Gastrocnemius medialis (tissue), 4 donors: ENCODE measurements around the gene MSLN.

Source experiments
- CTCF ChIP-seq, 5 experiments: fragments of 450-650 bp in 3 of 5; fragments of 200-600 bp in 2 of 5; sonication (generic) in 2 of 5; IDR thresholded peaks in 4 of 5; conservative IDR thresholded peaks in 1 of 5; 1 replicate in 4 of 5; 2 replicates in 1 of 5; pipeline ENCODE4 v1.5.1; 2016 to 2019; ENCODE audit warnings: antibody characterized with exemption in 5 of 5, mild to moderate bottlenecking in 3 of 5, moderate library complexity in 3 of 5
- POLR2A ChIP-seq, 2 donors: fragments of 450-650 bp; IDR thresholded peaks; one replicate each; pipeline ENCODE4 v1.6.1; 2017; ENCODE audit warnings: antibody characterized with exemption in 2 of 2, mild to moderate bottlenecking in 2 of 2, moderate library complexity in 2 of 2

- peak; percentile 73 to 95 (median 94) for TF ChIP-seq CTCF (IDR thresholded peaks at IDR 0.05 in 4 of 5, conservative IDR thresholded peaks at IDR 0.05 in 1 of 5)
- no peak for TF ChIP-seq POLR2A (IDR thresholded peaks at IDR 0.05)
Observed at GRCh38 chr16:711548-712320, 48.8 kb upstream of the MSLN start.
